Measurements from ENCODE around the gene CAPZA1. TPM values are rescaled to one million over a fixed set of nuclear protein-coding genes. Genes with fewer than 3 reads are reported as not detected.
A peak's percentile ranks its signal among the peaks of the same experiment; 100 is the strongest.

The CAPZA1 gene
- total and polyA plus RNA-seq, 4 donors, result 28.6 to 74.8 (median 48.9) TPM

GRCh38 chr1:112614460-112615065 is 5.1 kb upstream of the CAPZA1 start:
- peak; percentile 28 for TF ChIP-seq CTCF (IDR thresholded peaks at IDR 0.05; ENCODE audit: low read depth, low read length, missing input control)
- no peak for TF ChIP-seq TAF1 (conservative IDR thresholded peaks at IDR 0.05)
- no peak for TF ChIP-seq EGR1 (IDR thresholded peaks at IDR 0.05; ENCODE audit: low read depth in 2 of 2)
- no peak for TF ChIP-seq RXRA (IDR thresholded peaks at IDR 0.05)
- TF ChIP-seq RAD21 (IDR thresholded peaks at IDR 0.05), result peak; percentile 53 to 66
- no peak for TF ChIP-seq NR2F2 (IDR thresholded peaks at IDR 0.05)
- 83% methylated on average over 6 of the region's 6 CpGs for WGBS
- no peaks in the 10 kb centered on the region for H3K9me3 ChIP-seq (ENCODE audit: control insufficient read depth in 4 of 4, low read length in 3 of 4)
- DNase-seq (ENCODE audit: low spot score), result no peak
- no peaks in the 10 kb centered on the region for H3K27me3 ChIP-seq (ENCODE audit: control insufficient read depth in 4 of 4, insufficient read depth in 4 of 4, low read length in 3 of 4)
- H3K9ac ChIP-seq (ENCODE audit: low read depth in 1 of 2, low read length in 2 of 2), result no peak overlapping the region
- H3K4me1 ChIP-seq (ENCODE audit: control insufficient read depth in 4 of 4, insufficient read depth in 4 of 4, low read length in 3 of 4), result peaks cover 3 to 13% (median 11%) of the 10 kb centered on the region in 4 donors
- no peak overlapping the region for H3K4me3 ChIP-seq (ENCODE audit: low read depth in 1 of 3, low read length in 3 of 3)
- H3K27ac ChIP-seq (ENCODE audit: low read depth in 1 of 2, low read length in 2 of 2), result no peak overlapping the region
- peaks cover 8 to 36% (median 19%) of the 10 kb centered on the region in 4 donors for H3K36me3 ChIP-seq (ENCODE audit: control insufficient read depth in 4 of 4, insufficient read depth in 3 of 4, low read depth in 1 of 4, low read length in 3 of 4)

GRCh38 chr1:112618114-112618720 is 1.4 kb upstream of the CAPZA1 start:
- peaks cover 3 to 26% (median 20%) of the 10 kb centered on the region in 4 donors for H3K4me1 ChIP-seq (ENCODE audit: control insufficient read depth in 4 of 4, insufficient read depth in 4 of 4, low read length in 3 of 4)

More at GRCh38 chr1:112618114-112618720, 1.4 kb upstream of the CAPZA1 start:
- Histone ChIP-seq H3K4me3 (ENCODE audit: low read depth in 1 of 3, low read length in 3 of 3) (peak overlapping the region; percentile 71 to 100 (median 84)), H3K9me3 (ENCODE audit: control insufficient read depth in 4 of 4, low read length in 3 of 4) (no peaks in the 10 kb centered on the region), H3K27ac (ENCODE audit: low read depth in 1 of 2, low read length in 2 of 2) (peak overlapping the region; percentile 93 to 100), H3K9ac (ENCODE audit: low read depth in 1 of 2, low read length in 2 of 2) (peak overlapping the region; percentile 96 to 100), H3K36me3 (ENCODE audit: control insufficient read depth in 4 of 4, insufficient read depth in 3 of 4, low read depth in 1 of 4, low read length in 3 of 4) (peaks cover 0 to 14% (median 4%) of the 10 kb centered on the region in 4 donors), H3K27me3 (ENCODE audit: control insufficient read depth in 4 of 4, insufficient read depth in 4 of 4, low read length in 3 of 4) (no peaks in the 10 kb centered on the region)
- DNase-seq (ENCODE audit: low spot score), result no peak
- TF ChIP-seq CTCF (IDR thresholded peaks at IDR 0.05; ENCODE audit: low read depth, low read length, missing input control) (no peak), JUND (IDR thresholded peaks at IDR 0.05) (no peak), YY1 (IDR thresholded peaks at IDR 0.05) (no peak), REST (IDR thresholded peaks at IDR 0.05) (no peak), HNF4G (IDR thresholded peaks at IDR 0.05) (no peak), ATF3 (IDR thresholded peaks at IDR 0.05) (no peak), TAF1 (conservative IDR thresholded peaks at IDR 0.05) (no peak), NR2F2 (IDR thresholded peaks at IDR 0.05) (no peak), RXRA (IDR thresholded peaks at IDR 0.05) (no peak), EGR1 (IDR thresholded peaks at IDR 0.05; ENCODE audit: low read depth in 2 of 2) (no peak), RAD21 (IDR thresholded peaks at IDR 0.05) (no peak), GABPA (IDR thresholded peaks at IDR 0.05 in 1 of 2, conservative IDR thresholded peaks at IDR 0.05 in 1 of 2) (no peak), ZBTB33 (IDR thresholded peaks at IDR 0.05) (no peak), FOXA2 (IDR thresholded peaks at IDR 0.05) (no peak), HNF4A (conservative IDR thresholded peaks at IDR 0.05) (no peak), FOXA1 (IDR thresholded peaks at IDR 0.05) (no peak), MAX (IDR thresholded peaks at IDR 0.05) (no peak), SP1 (IDR thresholded peaks at IDR 0.05) (no peak)
- WGBS, result 3% methylated on average over 12 of the region's 12 CpGs
